HepG2 (cell line): ENCODE data around the gene SLC1A6. TPM values are rescaled to one million over a fixed set of nuclear protein-coding genes. Genes with fewer than 3 reads are reported as not detected.

Experiments
- ATAC-seq: fragments of 200-7000 bp; cut with Tn5 transposase; 3 replicates; pipeline ENCODE4 v1.9.1; 2020; ENCODE audit warnings: mild to moderate bottlenecking, moderate library complexity
- BruUV-seq: library from RNA; stranded (reverse); fragments of 400-500 nt; replicated peaks from 2 replicates; lab custom pipeline; 2021; lab: Mats Ljungman, UMichigan
- CTCF ChIA-PET: fragments of 300-600 bp; formaldehyde crosslinking; extraction: SDS; loops from one replicate; lab custom pipeline; 2021; ENCODE audit warnings: low total read pairs, inconsistent platforms, low intra/inter-chr PET ratio; lab: Yijun Ruan, JAX
- POLR2A ChIA-PET: fragments of 350-600 bp; sonication (Branson Sonifier 250); formaldehyde crosslinking; loops from one replicate; lab custom pipeline; 2020; ENCODE audit warnings: antibody characterized with exemption, inconsistent platforms; lab: Yijun Ruan, JAX
- DNase-seq: peaks from one replicate; pipeline ENCODE4 v3.0.0-alpha.2; 2015; ENCODE audit warnings: low spot score
- FAIRE-seq: peaks from 3 replicates; lab custom pipeline; 2011; peaks lifted over from hg19 to GRCh38; lab: Jason Lieb, UNC
- H2AFZ ChIP-seq: one replicate; pipeline ENCODE4 v1.6.1; 2011; ENCODE audit warnings: low read length, inconsistent platforms
- H3K27ac ChIP-seq: fragments of 300-600 bp; 3 replicates; pipeline ENCODE4 v1.8.0; 2011; ENCODE audit warnings: mixed run types, mild to moderate bottlenecking, mixed read lengths, low read length, inconsistent platforms; ENCODE audit not compliant: insufficient read depth; ENCODE audit errors: extremely low read length
- H3K27me3 ChIP-seq, 2 experiments: fragments of 200-600 bp in 1 of 2; 2 replicates in 1 of 2; 3 replicates in 1 of 2; pipeline versions ENCODE4 v1.6.0 to v1.8.0; 2011; ENCODE audit warnings: low read length in 2 of 2, mild to moderate bottlenecking in 2 of 2, moderate library complexity in 2 of 2, inconsistent platforms in 1 of 2; ENCODE audit not compliant: insufficient read depth in 2 of 2, control insufficient read depth in 1 of 2
- H3K36me3 ChIP-seq, 2 experiments: fragments of 200-600 bp in 1 of 2; replicated peaks in 1 of 2; 2 replicates in 1 of 2; 3 replicates in 1 of 2; pipeline versions ENCODE4 v1.5.1 to v1.8.0; 2011; ENCODE audit warnings: low read length in 2 of 2, inconsistent platforms in 1 of 2; ENCODE audit not compliant: insufficient read depth in 2 of 2, control insufficient read depth in 1 of 2
- H3K4me1 ChIP-seq: 2 replicates; pipeline ENCODE4 v1.5.1; 2012; ENCODE audit warnings: low read length, inconsistent platforms; ENCODE audit not compliant: insufficient read depth
- H3K4me2 ChIP-seq: 2 replicates; pipeline ENCODE4 v1.6.0; 2011; ENCODE audit warnings: low read depth, low read length, inconsistent platforms
- H3K4me3 ChIP-seq, 3 experiments: fragments of 200-600 bp in 1 of 3; sonication (generic), shearing (Covaris generic) in 1 of 3; replicated peaks in 1 of 3; 2 replicates each; pipeline ENCODE4 v1.5.1; 2011 to 2016; ENCODE audit warnings: low read length in 3 of 3, inconsistent platforms in 2 of 3, low read depth in 2 of 3, mild to moderate bottlenecking in 2 of 3, control low read depth in 1 of 3, mixed read lengths in 1 of 3; ENCODE audit not compliant: insufficient read depth in 1 of 3
- H3K79me2 ChIP-seq: one replicate; pipeline ENCODE4 v1.6.1; 2011; ENCODE audit warnings: low read length, inconsistent platforms; ENCODE audit not compliant: insufficient read depth
- H3K9ac ChIP-seq: 2 replicates; pipeline ENCODE4 v1.6.0; 2011; ENCODE audit warnings: mild to moderate bottlenecking, low read depth, low read length, inconsistent platforms; ENCODE audit not compliant: insufficient read depth
- H3K9me3 ChIP-seq: 2 replicates; pipeline ENCODE4 v1.5.1; 2012; ENCODE audit warnings: mild to moderate bottlenecking, low read length
- H4K20me1 ChIP-seq: 2 replicates; pipeline ENCODE4 v1.6.0; 2011; ENCODE audit warnings: inconsistent platforms, mild to moderate bottlenecking, low read length, moderate library complexity; ENCODE audit not compliant: insufficient read depth
- CC2D1A ChIP-seq: sonication (generic); formaldehyde crosslinking; IDR thresholded peaks from 2 replicates; pipeline ENCODE4 v1.8.1; 2023; ENCODE audit warnings: mild to moderate bottlenecking, missing genetic modification reagents
- HDAC1 ChIP-seq: sonication (generic); formaldehyde crosslinking; IDR thresholded peaks from 2 replicates; pipeline ENCODE4 v1.5.1; 2020; ENCODE audit warnings: mild to moderate bottlenecking, missing genetic modification reagents
- JUND ChIP-seq: sonication (generic); formaldehyde crosslinking; IDR thresholded peaks from 2 replicates; pipeline ENCODE4 v1.8.0; 2022; ENCODE audit warnings: mild to moderate bottlenecking, missing genetic modification reagents
- RXRB ChIP-seq: IDR thresholded peaks from 2 replicates; pipeline ENCODE4 v1.6.1; 2016; ENCODE audit warnings: borderline replicate concordance, missing genetic modification reagents, missing compliant biosample characterization
- STAT5B ChIP-seq: sonication (generic); formaldehyde crosslinking; IDR thresholded peaks from 2 replicates; pipeline ENCODE4 v1.4.0; 2020; ENCODE audit warnings: missing genetic modification reagents
- ZBTB38 ChIP-seq: sonication (generic); formaldehyde crosslinking; IDR thresholded peaks from 2 replicates; pipeline ENCODE4 v1.5.1; 2020; ENCODE audit warnings: mild to moderate bottlenecking, missing genetic modification reagents
- ZNF205 ChIP-seq: IDR thresholded peaks from 2 replicates; pipeline ENCODE4 v1.6.1; 2018; ENCODE audit warnings: missing biosample characterization, missing genetic modification reagents
- ZNF343 ChIP-seq: sonication (generic); formaldehyde crosslinking; IDR thresholded peaks from 2 replicates; pipeline ENCODE4 v1.4.0; 2020; ENCODE audit warnings: mild to moderate bottlenecking, missing genetic modification reagents
- ZNF451 ChIP-seq: sonication (generic); formaldehyde crosslinking; IDR thresholded peaks from 2 replicates; pipeline ENCODE4 v1.5.0; 2020; ENCODE audit warnings: mild to moderate bottlenecking, missing genetic modification reagents
- ZNF543 ChIP-seq: sonication (generic); formaldehyde crosslinking; IDR thresholded peaks from 2 replicates; pipeline ENCODE4 v1.4.0; 2020; ENCODE audit warnings: mild to moderate bottlenecking, missing genetic modification reagents
- ZNF564 ChIP-seq: sonication (generic); formaldehyde crosslinking; IDR thresholded peaks from 2 replicates; pipeline ENCODE4 v1.8.1; 2023; ENCODE audit warnings: mild to moderate bottlenecking, missing genetic modification reagents
- WGBS: methylation state at CpG from one replicate; pipeline ENCODE4 v1.1.6; 2017; ENCODE audit warnings: low lambda C conversion rate; 5-methylcytosine and 5-hydroxymethylcytosine counted together
- in situ Hi-C: cut with HindIII; loops from 2 replicates; pipeline ENCODE4 v1.10.0; 2017; ENCODE audit warnings: low pct_unique_long_range_greater_than_20kb; ENCODE audit not compliant: extremely low pct_ligation_motif_present
- intact Hi-C: fragments of 100-400 bp; cut with micrococcal nuclease; formaldehyde crosslinking; loops from one replicate; pipeline ENCODE4 v1.10.0; 2022; ENCODE audit not compliant: unreplicated experiment
- polyA plus RNA-seq, 8 experiments: library from polyadenylated mRNA; depleted of rRNA in 3 of 8; stranded (reverse) in 7 of 8; unstranded in 1 of 8; fragments of >200 nt; fragmentation: Illumina TruSeq in 4 of 8; extraction: Trizol in 4 of 8; gene quantifications; 2 replicates each; pipeline versions ENCODE4 v1.2.1 to v1.2.3, GENCODE V29; 2011 to 2016; ENCODE audit warnings: low read depth in 4 of 8, missing spikeins in 1 of 8, mixed read lengths in 1 of 8; ENCODE audit not compliant: insufficient read depth in 1 of 8
- total RNA-seq, 5 experiments: library from RNA; depleted of rRNA; stranded (reverse); fragments of >200 nt; fragmentation: Illumina TruSeq; extraction: Trizol; gene quantifications; 2 replicates each; pipeline ENCODE4 v1.2.3, GENCODE V29; 2016; ENCODE audit warnings: low read depth in 1 of 5
- TF ChIP-seq, protein P1 (sequence below): IDR thresholded peaks from 2 replicates; pipeline ENCODE4 v1.4.0; 2020; ENCODE audit warnings: mild to moderate bottlenecking, missing genetic modification reagents
- TF ChIP-seq, protein P2 (sequence below): sonication (generic); formaldehyde crosslinking; conservative IDR thresholded peaks from 2 replicates; pipeline ENCODE4 v1.4.0; 2020; ENCODE audit warnings: missing genetic modification reagents

SLC1A6 gene
- total and polyA plus RNA-seq, 2 of the 13 experiments (the other 11 are each of a cell fraction or from before 2014, with no cell fraction given): not detected

DNA sequence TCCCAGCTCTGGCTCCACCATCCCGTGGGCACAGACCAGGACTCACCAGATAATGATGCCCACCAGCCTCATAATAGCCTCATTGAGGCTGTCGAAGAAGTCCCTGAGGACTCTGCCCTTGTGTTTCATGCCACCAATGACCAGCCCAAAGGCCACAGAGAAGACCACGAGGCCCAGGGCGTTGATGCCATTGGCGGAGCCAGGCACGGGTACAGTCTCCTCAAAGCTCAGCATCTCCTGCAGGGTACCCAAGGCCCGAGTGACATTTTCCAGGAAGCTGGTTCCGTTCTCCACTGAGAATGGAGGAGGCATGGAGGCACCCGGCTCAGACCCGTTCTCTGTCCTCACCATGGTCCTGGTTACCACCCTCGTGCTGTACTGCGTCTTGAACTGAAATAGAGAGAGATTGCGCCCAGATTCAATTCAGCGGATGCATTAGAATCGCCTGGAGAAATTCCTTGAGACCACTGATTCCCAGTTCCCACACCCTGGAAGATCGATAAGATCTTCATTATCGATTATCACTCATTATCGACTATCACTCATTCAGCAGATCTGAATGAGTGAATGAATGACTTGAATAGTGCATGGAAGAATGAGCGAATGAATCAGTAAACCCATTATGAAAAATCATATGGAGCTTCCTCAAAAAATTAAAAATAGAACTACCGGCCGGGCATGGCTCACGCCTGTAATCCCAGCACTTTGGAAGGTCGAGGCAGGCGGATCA, 17.5 kb downstream of the SLC1A6 start:
- Histone ChIP-seq H3K4me3 (no peak overlapping the region), H3K36me3 (no peaks in the 10 kb centered on the region), H3K4me1 (no peaks in the 10 kb centered on the region), H4K20me1 (no peaks in the 10 kb centered on the region), H3K27ac (no peak overlapping the region), H2AFZ (no peak overlapping the region), H3K9ac (no peak overlapping the region), H3K79me2 (no peaks in the 10 kb centered on the region)
- WGBS: 46% methylated on average over 17 of the region's 24 CpGs
- no peak for ATAC-seq
- POLR2A ChIA-PET: no interaction called here
- intact Hi-C loops: no loop called here
- in situ Hi-C loops: no loop called here
- no peak for FAIRE-seq
- BruUV-seq: no TSS peak
- TF ChIP-seq ZNF451 (CRISPR knock-in tag): no peak
- TF ChIP-seq ZNF543 (CRISPR knock-in tag): no peak
- TF ChIP-seq HDAC1: no peak
- TF ChIP-seq STAT5B (CRISPR knock-in tag): no peak
- TF ChIP-seq ZNF564 (CRISPR knock-in tag): no peak
- TF ChIP-seq JUND (CRISPR knock-in tag): no peak
- TF ChIP-seq, protein P1, sequence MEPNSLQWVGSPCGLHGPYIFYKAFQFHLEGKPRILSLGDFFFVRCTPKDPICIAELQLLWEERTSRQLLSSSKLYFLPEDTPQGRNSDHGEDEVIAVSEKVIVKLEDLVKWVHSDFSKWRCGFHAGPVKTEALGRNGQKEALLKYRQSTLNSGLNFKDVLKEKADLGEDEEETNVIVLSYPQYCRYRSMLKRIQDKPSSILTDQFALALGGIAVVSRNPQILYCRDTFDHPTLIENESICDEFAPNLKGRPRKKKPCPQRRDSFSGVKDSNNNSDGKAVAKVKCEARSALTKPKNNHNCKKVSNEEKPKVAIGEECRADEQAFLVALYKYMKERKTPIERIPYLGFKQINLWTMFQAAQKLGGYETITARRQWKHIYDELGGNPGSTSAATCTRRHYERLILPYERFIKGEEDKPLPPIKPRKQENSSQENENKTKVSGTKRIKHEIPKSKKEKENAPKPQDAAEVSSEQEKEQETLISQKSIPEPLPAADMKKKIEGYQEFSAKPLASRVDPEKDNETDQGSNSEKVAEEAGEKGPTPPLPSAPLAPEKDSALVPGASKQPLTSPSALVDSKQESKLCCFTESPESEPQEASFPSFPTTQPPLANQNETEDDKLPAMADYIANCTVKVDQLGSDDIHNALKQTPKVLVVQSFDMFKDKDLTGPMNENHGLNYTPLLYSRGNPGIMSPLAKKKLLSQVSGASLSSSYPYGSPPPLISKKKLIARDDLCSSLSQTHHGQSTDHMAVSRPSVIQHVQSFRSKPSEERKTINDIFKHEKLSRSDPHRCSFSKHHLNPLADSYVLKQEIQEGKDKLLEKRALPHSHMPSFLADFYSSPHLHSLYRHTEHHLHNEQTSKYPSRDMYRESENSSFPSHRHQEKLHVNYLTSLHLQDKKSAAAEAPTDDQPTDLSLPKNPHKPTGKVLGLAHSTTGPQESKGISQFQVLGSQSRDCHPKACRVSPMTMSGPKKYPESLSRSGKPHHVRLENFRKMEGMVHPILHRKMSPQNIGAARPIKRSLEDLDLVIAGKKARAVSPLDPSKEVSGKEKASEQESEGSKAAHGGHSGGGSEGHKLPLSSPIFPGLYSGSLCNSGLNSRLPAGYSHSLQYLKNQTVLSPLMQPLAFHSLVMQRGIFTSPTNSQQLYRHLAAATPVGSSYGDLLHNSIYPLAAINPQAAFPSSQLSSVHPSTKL (CRISPR knock-in tag): no peak
- TF ChIP-seq ZNF343 (CRISPR knock-in tag): no peak
- no peak for TF ChIP-seq CC2D1A (CRISPR knock-in tag)
- TF ChIP-seq ZNF205 (CRISPR knock-in tag): no peak
- TF ChIP-seq, protein P2, sequence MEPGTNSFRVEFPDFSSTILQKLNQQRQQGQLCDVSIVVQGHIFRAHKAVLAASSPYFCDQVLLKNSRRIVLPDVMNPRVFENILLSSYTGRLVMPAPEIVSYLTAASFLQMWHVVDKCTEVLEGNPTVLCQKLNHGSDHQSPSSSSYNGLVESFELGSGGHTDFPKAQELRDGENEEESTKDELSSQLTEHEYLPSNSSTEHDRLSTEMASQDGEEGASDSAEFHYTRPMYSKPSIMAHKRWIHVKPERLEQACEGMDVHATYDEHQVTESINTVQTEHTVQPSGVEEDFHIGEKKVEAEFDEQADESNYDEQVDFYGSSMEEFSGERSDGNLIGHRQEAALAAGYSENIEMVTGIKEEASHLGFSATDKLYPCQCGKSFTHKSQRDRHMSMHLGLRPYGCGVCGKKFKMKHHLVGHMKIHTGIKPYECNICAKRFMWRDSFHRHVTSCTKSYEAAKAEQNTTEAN (CRISPR knock-in tag): no peak
- no peak for TF ChIP-seq RXRB (CRISPR knock-in tag)
- no peak for TF ChIP-seq ZBTB38
- TF ChIP-seq, all 625 proteins: peak for 0
- Histone ChIP-seq H3K9me3 (peaks cover 14% of the 10 kb centered on the region), H3K4me2 (no peak overlapping the region), H3K27me3 (no peaks in the 10 kb centered on the region)
- DNase-seq: no peak
- CTCF ChIA-PET: no interaction called here
